ENCODE data around the gene ZFP57.

The ZFP57 gene
- 0 to 2.8 reads per million in 2 donors for total RNA-seq

DNA sequence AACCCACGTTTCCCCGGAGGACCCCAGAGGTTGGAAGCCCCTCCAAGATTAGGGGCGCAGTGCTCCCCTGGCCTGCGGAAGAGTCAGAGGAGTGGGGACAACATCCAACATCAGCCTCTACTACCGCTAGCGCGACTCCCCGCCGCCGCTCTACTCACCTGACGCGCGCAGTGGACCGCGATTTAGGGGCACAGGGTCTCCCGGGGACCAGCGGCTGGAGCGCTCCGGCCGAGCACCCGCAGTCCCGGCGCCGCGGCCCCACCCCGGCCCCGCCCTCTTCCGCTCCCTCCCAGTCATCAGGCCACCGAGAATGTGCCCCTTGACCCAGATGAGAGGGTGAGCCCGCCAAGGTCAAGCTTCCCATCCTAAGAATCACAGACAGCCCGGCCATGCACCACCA is at the start of gene ZFP57:
TSS of gene ZFP57 (minus strand) at position 249 of the 400 bp plus-strand sequence. CDS start 4,149 bp downstream, outside the sequence.
- no peak for DNase-seq

DNA sequence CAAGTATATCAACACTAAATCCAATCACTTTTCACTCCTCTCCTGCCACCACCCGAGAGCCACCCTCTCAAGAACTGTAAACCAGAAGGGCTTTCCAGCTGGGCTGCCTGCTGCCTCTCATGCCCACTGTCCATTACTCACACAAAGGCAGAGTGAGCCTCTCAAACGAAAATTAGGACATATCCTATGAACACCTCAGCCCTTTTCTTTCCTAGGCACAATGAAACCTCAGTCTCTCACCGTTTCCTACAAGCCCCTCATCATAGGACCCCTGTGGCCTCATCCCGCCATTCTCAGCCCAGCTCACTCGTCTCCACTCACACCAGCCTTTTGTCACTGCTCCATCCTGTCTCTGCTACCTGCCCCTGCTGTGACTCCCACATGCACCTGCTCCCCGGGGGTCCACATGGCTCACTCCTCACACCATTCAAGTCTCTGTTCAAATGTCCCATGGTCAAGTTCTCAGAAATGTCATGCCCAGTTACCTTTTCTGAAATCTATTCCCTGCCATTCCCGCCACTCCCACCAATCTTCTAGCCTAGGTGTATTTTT is 49.7 kb upstream of the ZFP57 start:
- no peak for DNase-seq

DNA sequence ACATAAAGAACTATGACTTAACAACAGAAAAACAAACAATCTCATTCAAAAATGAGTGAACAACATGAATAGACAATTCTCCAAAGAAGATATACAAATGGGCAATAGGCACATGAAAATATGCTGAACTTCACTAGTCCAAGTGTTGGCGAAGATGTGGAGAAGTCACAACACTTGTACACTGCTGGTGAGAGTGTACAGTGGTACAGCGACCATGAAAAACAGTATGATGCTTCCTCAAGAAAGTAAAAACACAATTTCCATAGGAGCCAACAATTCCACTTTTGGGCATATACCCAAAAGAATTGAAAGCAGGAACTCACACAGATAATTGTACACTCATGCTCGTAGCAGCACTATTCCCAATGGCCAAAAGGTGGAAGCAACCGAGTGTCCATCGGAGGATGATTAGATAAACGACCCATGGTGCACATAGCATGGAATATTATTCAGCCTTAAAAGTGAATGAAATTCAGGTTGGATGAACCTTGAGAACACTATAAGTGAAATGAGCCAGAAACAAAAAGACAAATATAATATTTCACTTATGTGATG is 48.9 kb upstream of the ZFP57 start:
- DNase-seq: no peak

DNA sequence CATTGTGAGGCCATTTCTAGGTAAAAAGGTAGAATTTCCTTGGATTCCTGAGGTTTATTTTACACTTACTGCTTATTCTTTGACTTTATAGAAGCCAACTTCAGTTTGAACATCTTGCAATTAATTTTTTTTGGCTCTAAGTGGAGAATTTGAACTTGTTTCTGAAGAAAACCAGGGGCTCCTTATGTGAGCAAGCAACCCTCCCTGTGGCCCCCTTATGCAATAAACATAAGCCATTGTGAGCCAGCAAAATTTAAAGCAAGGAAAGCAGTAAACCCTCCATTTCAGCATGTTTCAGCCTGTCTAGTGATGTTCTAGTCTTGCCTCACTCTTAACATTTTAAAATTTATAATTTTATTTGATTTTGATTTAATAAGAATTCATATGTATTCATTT is 47.9 kb upstream of the ZFP57 start:
- no peak for DNase-seq

DNA sequence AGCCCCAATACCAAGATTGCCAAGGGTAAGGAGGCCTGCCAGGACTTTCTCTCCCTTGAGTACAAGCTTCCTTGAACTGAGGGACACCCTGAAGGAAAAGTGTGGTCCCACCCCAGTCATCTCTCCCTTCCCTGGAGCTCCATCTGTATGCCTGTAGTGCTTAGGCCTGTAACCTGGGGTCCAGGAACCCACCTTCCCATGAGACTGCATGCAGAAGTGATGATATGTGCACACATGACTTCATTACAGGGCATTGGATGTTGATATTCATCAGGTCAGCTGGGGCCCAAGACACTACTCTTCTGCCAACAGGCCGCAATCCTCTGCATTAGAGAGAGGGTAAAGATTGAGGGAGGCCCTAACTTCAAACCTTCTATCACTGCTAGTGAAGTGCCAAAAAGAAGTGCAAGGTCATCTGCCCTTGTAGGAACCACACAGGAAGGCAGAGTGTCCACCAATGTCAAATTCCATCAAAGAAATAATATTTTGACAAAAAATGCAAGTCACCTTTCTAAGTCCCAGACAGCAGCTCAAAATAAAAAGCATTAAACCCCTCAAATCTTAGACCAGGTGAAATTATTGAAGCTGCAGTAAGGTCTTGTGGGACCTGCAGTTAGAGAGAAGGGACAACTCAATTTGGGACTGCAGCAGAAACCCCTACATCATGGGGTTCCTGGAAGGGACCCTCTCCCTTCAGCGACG is 47.4 kb upstream of the ZFP57 start:
- no peak for DNase-seq

DNA sequence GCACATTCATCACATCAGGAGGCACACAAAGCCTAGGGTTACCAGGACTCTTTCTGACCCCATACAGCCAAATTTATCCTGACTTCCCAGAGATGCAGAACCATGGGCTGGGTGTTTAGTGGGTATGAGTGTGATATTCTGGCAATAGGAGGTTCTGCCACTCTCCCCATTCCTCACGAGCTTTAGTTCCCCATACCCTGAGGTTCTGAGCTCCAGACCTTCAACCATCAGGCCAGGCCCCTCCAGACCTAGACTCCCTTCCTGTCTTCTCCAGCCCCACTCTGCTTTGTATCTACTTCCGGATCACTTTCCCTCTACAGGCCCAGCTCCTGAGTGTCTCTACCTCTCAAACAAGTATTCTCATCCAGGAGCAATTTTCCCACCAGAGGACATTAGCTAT is 46.7 kb upstream of the ZFP57 start:
- DNase-seq: no peak

DNA sequence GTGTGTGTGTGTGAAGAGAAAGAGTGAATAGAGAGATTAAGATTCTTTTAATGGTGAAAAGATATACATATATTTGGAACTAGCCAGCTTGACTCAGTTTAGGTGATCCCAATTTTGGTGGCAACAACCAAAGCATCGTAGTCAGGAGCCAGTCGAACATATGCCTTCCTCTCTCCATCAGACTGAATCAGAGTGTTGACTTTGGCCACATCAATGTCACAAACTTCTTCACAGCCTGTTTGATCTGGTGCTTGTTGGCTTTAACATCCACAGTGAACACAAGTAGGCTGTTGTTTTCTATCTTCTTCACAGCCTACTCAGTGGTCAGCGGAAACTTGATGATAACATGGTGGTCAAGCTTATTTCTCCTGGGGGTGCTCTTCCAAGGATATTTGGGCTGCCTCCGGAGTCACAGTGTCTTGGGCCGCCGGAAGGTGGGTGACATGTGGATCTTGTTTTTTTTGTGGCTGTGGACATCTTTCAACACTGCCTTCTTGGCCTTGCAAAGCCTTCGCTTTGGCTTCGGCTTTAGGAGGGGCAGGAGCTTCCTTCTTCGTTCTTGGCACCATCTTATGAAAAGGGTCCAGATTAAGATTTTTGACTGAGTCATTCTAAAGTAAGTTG is 45.7 kb upstream of the ZFP57 start:
- DNase-seq: no peak

DNA sequence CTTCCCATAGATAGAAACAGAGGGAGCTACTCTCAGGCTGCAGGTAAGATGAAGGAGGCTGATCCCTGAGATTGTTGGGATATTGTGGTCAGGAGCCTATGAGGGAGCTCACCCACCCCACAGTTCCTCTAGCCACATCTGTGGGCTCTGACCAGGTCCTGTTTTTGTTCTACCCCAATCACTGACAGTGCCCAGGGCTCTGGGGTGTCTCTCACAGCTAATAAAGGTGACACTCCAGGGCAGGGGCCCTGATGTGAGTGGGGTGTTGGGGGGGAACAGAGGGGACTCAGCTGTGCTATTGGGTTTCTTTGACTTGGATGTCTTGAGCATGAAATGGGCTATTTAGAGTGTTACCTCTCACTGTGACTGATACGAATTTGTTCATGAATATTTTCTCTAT is 45.0 kb upstream of the ZFP57 start:
- DNase-seq: no peak

DNA sequence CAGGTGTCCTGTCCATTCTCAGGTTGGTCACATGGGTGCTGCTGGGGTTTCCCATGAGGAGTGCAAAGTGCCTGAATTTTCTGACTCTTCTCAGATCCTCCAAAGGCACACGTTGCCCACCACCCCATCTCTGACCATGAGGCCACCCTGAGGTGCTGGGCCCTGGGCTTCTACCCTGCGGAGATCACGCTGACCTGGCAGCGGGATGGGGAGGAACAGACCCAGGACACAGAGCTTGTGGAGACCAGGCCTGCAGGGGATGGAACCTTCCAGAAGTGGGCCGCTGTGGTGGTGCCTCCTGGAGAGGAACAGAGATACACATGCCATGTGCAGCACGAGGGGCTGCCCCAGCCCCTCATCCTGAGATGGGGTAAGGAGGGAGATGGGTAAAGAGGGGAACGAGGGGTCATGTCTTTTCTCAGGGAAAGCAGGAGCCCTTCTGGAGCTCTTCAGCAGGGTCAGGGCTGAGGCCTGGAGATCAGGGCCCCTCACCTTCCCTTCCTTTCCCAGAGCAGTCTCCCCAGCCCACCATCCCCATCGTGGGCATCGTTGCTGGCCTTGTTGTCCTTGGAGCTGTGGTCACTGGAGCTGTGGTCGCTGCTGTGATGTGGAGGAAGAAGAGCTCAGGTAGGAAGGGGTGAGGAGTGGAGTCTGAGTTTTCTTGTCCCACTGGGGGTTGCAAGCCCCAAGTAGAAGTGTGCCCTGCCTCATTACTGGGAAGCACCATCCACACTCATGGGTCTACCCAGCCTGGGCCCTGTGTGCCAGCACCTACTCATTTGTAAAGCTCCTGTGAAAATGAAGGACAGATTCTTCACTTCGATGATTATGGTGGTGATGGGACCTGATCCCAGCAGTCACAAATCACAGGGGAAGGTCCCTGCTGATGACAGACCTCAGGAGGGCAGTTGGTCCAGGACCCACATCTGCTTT is 44.3 kb upstream of the ZFP57 start:
- DNase-seq: no peak

DNA sequence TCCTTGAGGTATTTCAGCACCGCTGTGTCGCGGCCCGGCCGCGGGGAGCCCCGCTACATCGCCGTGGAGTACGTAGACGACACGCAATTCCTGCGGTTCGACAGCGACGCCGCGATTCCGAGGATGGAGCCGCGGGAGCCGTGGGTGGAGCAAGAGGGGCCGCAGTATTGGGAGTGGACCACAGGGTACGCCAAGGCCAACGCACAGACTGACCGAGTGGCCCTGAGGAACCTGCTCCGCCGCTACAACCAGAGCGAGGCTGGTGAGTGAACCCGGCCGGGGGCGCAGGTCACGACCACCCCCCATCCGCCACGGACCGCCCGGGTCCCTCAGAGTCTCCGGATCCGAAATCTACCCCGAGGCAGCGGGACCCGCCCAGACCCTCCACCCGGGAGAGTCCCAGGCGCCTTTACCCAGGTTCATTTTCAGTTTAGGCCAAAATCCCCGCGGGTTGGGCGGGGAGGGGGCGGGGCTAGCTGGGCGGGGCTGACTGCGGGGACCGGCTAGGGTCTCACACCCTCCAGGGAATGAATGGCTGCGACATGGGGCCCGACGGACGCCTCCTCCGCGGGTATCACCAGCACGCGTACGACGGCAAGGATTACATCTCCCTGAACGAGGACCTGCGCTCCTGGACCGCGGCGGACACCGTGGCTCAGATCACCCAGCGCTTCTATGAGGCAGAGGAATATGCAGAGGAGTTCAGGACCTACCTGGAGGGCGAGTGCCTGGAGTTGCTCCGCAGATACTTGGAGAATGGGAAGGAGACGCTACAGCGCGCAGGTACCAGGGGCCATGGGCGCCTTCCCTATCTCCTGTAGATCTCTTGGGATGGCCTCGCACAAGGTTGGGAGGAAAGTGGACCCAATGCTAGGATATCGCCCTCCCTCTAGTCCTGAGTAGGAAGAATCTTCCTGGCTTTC is 43.0 kb upstream of the ZFP57 start:
- DNase-seq: peak; percentile 60 to 75 (median 62)

DNA sequence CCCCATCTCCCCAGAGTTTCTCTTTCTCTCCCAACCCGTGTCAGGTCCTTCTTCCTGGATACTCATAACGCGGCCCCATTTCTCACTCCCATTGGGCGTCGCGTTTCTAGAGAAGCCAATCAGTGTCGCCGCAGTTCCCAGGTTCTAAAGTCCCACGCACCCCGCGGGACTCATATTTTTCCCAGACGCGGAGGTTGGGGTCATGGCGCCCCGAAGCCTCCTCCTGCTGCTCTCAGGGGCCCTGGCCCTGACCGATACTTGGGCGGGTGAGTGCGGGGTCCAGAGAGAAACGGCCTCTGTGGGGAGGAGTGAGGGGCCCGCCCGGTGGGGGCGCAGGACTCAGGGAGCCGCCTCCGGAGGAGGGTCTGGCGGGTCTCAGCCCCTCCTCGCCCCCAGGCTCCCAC is 42.3 kb upstream of the ZFP57 start, which contains the start of gene HLA-F:
TSS of gene HLA-F (plus strand) at position 173 of the 404 bp plus-strand sequence. CDS start at position 203, 30 bp downstream.
- DNase-seq: peak; percentile 64 to 91 (median 79)

DNA sequence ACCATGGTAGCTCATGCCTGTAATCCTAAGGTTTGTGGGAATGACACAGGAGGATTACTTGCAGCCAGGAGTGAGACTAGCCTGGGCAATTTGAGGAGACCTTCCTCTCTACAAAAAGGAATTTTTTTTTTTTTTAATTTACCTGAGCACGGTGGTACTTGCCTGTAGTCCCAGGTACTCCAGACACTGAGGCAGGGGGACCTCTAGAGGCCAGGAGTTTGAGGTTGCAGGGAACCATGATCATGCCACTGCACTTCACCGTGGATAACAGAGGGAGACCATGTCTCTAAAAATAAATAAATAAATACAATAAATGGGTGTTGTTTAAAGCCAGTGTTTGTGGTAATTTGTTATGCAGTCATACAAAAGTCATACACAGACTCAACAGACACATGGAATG is 39.9 kb upstream of the ZFP57 start:
- peak in 1 of 5 experiments; percentile 47 for DNase-seq

DNA sequence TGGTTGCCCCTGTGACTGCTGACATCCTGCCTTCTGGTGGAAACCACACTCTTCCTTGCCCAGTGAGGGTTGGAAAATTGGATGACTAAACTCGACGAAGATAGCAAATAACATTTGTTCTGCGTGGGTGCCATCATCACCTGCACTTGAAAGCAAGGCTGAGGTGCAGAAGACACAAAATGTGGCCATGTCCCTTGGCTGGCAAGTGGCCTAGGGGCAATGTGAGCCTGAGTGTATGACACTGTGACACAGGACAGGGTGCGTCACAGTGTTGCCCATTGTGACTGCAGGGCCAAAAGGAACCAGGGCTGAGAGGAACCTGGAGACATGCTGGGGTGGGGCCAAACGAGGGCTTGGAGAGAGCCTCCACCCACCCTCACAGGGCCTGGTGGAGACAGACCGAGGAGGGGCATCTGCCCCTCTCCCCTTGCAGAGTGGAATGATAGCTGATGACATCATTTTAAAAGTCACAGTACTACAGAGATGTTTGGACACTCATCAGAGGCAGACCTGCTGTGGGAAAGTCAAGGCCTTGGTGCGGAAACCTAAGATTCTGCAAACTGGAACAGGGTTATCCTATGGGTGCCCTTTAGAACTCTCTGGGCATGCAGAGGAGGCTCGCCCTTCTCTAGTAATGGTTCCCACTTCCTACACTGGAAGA is 29.5 kb upstream of the ZFP57 start:
- DNase-seq: no peak

DNA sequence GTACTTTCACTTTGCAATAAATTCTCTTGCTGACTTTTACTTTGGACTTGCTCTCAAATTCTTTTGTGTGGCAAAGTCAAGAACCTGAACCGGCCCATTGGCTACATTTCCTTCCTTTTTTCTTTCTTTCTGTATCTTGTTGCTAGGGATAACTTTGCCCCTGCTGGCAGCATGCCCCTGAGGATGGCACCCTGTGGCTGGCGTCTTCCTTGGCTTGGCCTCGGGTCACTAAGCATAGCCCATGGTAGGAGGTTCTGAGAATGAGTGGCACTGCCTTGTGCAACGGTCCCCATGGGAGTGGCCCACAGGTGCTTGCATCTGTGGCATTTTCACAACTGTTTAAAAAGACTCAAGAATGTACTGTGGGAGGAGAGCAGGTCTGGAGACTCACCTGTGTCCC is 28.2 kb upstream of the ZFP57 start:
- no peak for DNase-seq

DNA sequence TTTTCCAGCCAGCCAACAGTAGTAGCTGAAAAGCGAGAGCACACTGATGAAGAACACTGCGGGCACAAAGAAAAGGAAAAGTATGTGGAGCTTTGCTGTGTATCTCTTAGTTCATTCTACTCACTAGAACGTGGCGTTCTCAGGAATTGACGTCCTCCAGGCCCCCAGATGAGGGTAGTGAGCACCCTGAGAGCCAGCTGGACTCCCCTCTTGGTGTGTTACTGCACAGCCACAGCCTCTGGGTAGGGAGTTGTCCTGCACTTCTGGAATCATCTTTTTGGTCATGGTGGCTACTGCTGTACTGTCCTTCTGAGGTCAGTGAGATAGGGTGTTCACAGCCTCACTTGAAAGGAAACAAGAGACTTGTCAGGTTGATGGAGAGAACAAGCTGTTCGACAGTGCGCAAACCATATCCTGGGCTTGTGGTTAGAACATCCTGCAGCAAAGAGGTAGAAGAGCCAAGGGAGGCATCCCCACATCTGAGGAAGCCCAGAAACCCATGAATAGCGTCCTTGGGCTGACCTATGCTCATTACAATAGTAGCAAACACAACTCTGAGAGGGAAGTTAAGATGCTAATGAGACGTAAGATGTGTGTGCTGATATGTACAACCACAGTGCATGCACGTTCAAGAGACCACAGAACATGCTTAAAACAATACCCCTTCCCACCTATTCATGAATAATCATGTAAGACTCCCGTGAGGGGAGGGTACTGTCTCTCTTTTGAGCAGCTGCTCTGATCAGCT is 27.7 kb upstream of the ZFP57 start:
- peak in 3 of 5 experiments; percentile 64 to 94 (median 87) for DNase-seq

DNA sequence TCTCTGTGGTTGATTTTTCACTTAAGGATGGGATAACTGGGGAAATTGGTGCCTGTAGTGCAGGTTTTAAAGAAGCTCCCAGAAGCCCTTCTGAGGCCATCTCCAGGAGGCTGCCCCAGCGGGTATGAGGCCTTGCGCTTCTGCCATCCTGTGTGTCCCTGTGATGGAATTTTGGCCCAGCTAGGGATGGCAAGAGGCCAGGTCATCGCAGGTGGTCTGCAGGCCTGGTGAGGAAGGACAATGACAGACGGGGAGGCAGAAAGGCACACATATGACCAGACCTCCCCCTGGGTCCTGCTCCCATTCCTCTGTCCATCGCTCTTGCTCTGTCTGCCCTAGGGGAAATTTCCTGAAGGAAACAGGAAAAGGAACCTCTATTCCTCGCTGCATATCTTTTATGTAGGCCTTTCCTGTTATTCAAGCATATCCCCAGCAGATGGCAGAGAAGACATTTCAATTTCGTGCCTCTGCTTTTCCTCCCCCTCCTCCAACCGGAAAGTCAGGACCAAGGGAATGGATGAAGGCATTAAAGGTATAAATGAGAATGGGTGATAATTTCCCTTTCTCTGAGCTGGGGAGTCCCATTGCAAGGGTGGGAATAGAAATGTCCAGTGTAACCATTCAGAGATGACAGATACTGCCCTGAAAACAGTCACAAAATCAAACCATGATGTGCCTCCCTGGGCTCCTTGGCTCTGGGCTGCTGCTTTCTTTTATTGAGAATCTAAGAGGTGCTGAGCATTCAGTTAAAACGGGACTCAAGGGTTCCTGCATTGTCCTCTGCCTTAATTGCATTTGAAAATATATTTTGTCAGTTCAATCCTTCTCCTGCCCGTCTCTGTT is 24.7 kb upstream of the ZFP57 start:
- DNase-seq: no peak

DNA sequence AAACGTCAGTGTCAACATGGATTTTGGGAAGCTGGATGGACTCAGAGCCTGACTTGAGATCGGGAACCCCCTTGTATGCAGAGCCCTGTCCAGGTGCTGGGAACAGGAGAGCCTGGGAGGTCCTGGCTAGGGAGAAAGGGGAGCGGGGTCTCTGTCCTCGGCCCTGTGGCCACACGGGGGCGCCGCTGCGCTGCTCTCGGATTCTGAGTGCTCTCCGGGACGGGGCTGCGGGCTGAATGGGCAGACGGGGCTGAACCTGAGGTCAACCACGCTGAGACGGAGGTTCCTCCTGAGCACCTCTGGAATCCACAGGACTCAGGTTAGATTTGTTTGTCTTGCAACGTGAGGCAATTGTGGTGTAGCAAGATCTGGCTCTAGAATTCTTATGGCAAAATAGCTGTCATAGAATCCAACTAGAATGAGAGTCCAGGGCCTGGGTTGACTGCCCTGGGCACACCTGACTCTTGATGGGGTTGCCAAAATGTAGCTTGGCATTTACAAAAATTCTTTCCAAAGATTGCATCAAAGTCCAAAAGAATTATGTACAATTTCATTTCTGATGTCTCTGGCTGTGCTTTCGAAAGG is 21.7 kb upstream of the ZFP57 start:
- DNase-seq: peak in 4 of 5 experiments; percentile 51 to 69 (median 68)

All from T-helper 2 cell (primary cell).